HCT116 (cell line): ENCODE results near the gene ADCK1. TPM values are rescaled to one million over a fixed set of nuclear protein-coding genes. Genes with fewer than 3 reads are reported as not detected.

Source experiments
- ATAC-seq: fragments of 200-7000 bp; cut with Tn5 transposase; 2 replicates; pipeline ENCODE4 v1.9.1; 2020; ENCODE audit warnings: mild to moderate bottlenecking, moderate library complexity
- BruUV-seq: library from RNA; stranded (reverse); fragments of 400-500 nt; replicated peaks from 2 replicates; lab custom pipeline; 2021; lab: Mats Ljungman, UMichigan
- CTCF ChIA-PET: fragments of 300-600 bp; sonication (Branson Sonifier 250); formaldehyde crosslinking; loops from one replicate; lab custom pipeline; 2021; ENCODE audit warnings: antibody characterized with exemption; lab: Charles Lee
- POLR2A ChIA-PET: fragments of 300-600, 350-600 bp; sonication (Branson Sonifier 250); formaldehyde crosslinking; loops from one replicate; lab custom pipeline; 2021; ENCODE audit warnings: antibody characterized with exemption; lab: Charles Lee
- RAD21 ChIA-PET, 2 experiments: fragments of 300-600 bp; sonication (Branson Sonifier 250); formaldehyde crosslinking; loops; one replicate each; lab custom pipeline; 2023; ENCODE audit warnings: low total read pairs in 2 of 2; ENCODE audit not compliant: uncharacterized antibody in 2 of 2, unreplicated experiment in 2 of 2, low non-redundant PET in 1 of 2; lab: Charles Lee
- DNase-seq: peaks from one replicate; pipeline ENCODE4 v3.0.0-alpha.2; 2010; ENCODE audit warnings: low read depth, low spot score
- H2AFZ ChIP-seq: fragments of 200-600 bp; shearing (Covaris generic), sonication (generic); 2 replicates; pipeline ENCODE4 v1.6.1; 2017; ENCODE audit warnings: low read depth, mixed run types, mixed read lengths, antibody characterized with exemption, low read length; ENCODE audit not compliant: poor library complexity, severe bottlenecking
- H3K27ac ChIP-seq: 2 replicates; pipeline ENCODE4 v1.5.1; 2012; ENCODE audit warnings: low read depth, low read length
- H3K27me3 ChIP-seq: fragments of 200-600 bp; sonication (generic); 2 replicates; pipeline ENCODE4 v1.6.1; 2016; ENCODE audit warnings: mixed run types, low read length, mixed read lengths; ENCODE audit not compliant: insufficient read depth
- H3K36me3 ChIP-seq, 2 experiments: fragments of 200-500 bp in 1 of 2; fragments of 200-600 bp in 1 of 2; sonication (Bioruptor generic) in 1 of 2; sonication (generic) in 1 of 2; 2 replicates each; pipeline versions ENCODE4 v1.5.1 to v1.6.1; 2014 to 2016; ENCODE audit warnings: low read length in 2 of 2, inconsistent platforms in 1 of 2, mixed read lengths in 1 of 2, mixed run types in 1 of 2; ENCODE audit not compliant: insufficient read depth in 2 of 2, control insufficient read depth in 1 of 2
- H3K4me1 ChIP-seq, 2 experiments: fragments of 200-600 bp in 1 of 2; sonication (generic) in 1 of 2; 2 replicates each; pipeline versions ENCODE4 v1.5.1 to v1.6.1; 2012 to 2017; ENCODE audit warnings: low read length in 2 of 2, inconsistent platforms in 1 of 2, mild to moderate bottlenecking in 1 of 2, mixed read lengths in 1 of 2, mixed run types in 1 of 2, moderate library complexity in 1 of 2; ENCODE audit not compliant: insufficient read depth in 2 of 2, control insufficient read depth in 1 of 2
- H3K4me2 ChIP-seq: fragments of 200-600 bp; sonication (generic); 2 replicates; pipeline ENCODE4 v1.6.1; 2017; ENCODE audit warnings: mixed run types, low read length, mixed read lengths
- H3K4me3 ChIP-seq, 2 experiments: fragments of 200-600 bp in 1 of 2; sonication (generic) in 1 of 2; replicated peaks in 1 of 2; 2 replicates each; pipeline ENCODE4 v1.5.1; 2011 to 2016; ENCODE audit warnings: low read length in 2 of 2, control low read depth in 1 of 2, low read depth in 1 of 2, mild to moderate bottlenecking in 1 of 2, mixed read lengths in 1 of 2, mixed run types in 1 of 2
- H3K79me2 ChIP-seq: fragments of 200-600 bp; sonication (generic); 2 replicates; pipeline ENCODE4 v1.6.1; 2017; ENCODE audit warnings: mild to moderate bottlenecking, mixed run types, low read length, moderate library complexity, mixed read lengths; ENCODE audit not compliant: insufficient read depth
- H3K9ac ChIP-seq: fragments of 200-600 bp; sonication (generic); 2 replicates; pipeline ENCODE4 v1.6.1; 2016; ENCODE audit warnings: low read length, mixed read lengths
- H3K9me2 ChIP-seq: fragments of 200-600 bp; sonication (generic), shearing (Covaris generic); 2 replicates; pipeline ENCODE4 v1.6.1; 2017; ENCODE audit warnings: mixed run types, mild to moderate bottlenecking, moderate library complexity; ENCODE audit not compliant: insufficient read depth
- H3K9me3 ChIP-seq, 2 experiments: fragments of 200-500 bp in 1 of 2; fragments of 200-600 bp in 1 of 2; sonication (Bioruptor generic) in 1 of 2; sonication (generic) in 1 of 2; 2 replicates each; pipeline ENCODE4 v1.6.1; 2014 to 2017; ENCODE audit warnings: low read length in 2 of 2, mixed read lengths in 2 of 2, inconsistent platforms in 1 of 2, low read depth in 1 of 2, mild to moderate bottlenecking in 1 of 2, mixed run types in 1 of 2, moderate library complexity in 1 of 2; ENCODE audit not compliant: control insufficient read depth in 1 of 2, insufficient read depth in 1 of 2
- H4K20me1 ChIP-seq: fragments of 200-600 bp; sonication (generic), shearing (Covaris generic); 2 replicates; pipeline ENCODE4 v1.6.1; 2017; ENCODE audit warnings: mixed run types, mild to moderate bottlenecking, moderate library complexity; ENCODE audit not compliant: insufficient read depth
- ELF1 ChIP-seq: IDR thresholded peaks from 2 replicates; pipeline ENCODE4 v1.6.1; 2012; ENCODE audit warnings: low read depth, borderline replicate concordance
- EZH2 ChIP-seq: fragments of 200-600 bp; sonication (generic); IDR thresholded peaks from 2 replicates; pipeline ENCODE4 v1.6.1; 2017; ENCODE audit warnings: antibody characterized with exemption, mixed run types
- FOSL1 ChIP-seq: IDR thresholded peaks from 2 replicates; pipeline ENCODE4 v1.6.1; 2012; ENCODE audit warnings: low read depth
- POLR2A ChIP-seq: IDR thresholded peaks from 2 replicates; pipeline ENCODE4 v1.7.0; 2011; ENCODE audit warnings: borderline replicate concordance; ENCODE audit not compliant: insufficient read depth, insufficient read length; ENCODE audit errors: extremely low read depth
- POLR2AphosphoS5 ChIP-seq: IDR thresholded peaks from 2 replicates; pipeline ENCODE4 v1.6.1; 2011; ENCODE audit warnings: mild to moderate bottlenecking, low read depth, low read length, moderate library complexity
- SIN3A ChIP-seq: IDR thresholded peaks from 2 replicates; pipeline ENCODE4 v1.6.1; 2012; ENCODE audit warnings: low read depth
- SP1 ChIP-seq: IDR thresholded peaks from 2 replicates; pipeline ENCODE4 v1.6.1; 2012; ENCODE audit warnings: low read depth
- TCF7L2 ChIP-seq: IDR thresholded peaks from 2 replicates; pipeline ENCODE4 v1.7.0; 2011; ENCODE audit warnings: borderline replicate concordance, inconsistent platforms; ENCODE audit not compliant: insufficient read depth, insufficient read length; ENCODE audit errors: extremely low read depth
- YY1 ChIP-seq: IDR thresholded peaks from 2 replicates; pipeline ENCODE4 v1.6.1; 2011; ENCODE audit warnings: low read length, low read depth, moderate library complexity, mild to moderate bottlenecking; ENCODE audit not compliant: insufficient replicate concordance; ENCODE audit errors: extremely low read depth
- ZFX ChIP-seq: fragments of 450-650 bp; IDR thresholded peaks from 2 replicates; pipeline ENCODE4 v1.6.1; 2017
- intact Hi-C: fragments of 100-400 bp; cut with micrococcal nuclease; formaldehyde crosslinking; loops from 2 replicates; pipeline ENCODE4 v1.10.0; 2022
- total RNA-seq: library from RNA; stranded (reverse); gene quantifications from one replicate; pipeline ENCODE4 v1.2.1, GENCODE V29; 2021; ENCODE audit not compliant: unreplicated experiment

ADCK1 gene
- total RNA-seq, 1 experiment from 2014 or later, result 6.0 TPM

DNA sequence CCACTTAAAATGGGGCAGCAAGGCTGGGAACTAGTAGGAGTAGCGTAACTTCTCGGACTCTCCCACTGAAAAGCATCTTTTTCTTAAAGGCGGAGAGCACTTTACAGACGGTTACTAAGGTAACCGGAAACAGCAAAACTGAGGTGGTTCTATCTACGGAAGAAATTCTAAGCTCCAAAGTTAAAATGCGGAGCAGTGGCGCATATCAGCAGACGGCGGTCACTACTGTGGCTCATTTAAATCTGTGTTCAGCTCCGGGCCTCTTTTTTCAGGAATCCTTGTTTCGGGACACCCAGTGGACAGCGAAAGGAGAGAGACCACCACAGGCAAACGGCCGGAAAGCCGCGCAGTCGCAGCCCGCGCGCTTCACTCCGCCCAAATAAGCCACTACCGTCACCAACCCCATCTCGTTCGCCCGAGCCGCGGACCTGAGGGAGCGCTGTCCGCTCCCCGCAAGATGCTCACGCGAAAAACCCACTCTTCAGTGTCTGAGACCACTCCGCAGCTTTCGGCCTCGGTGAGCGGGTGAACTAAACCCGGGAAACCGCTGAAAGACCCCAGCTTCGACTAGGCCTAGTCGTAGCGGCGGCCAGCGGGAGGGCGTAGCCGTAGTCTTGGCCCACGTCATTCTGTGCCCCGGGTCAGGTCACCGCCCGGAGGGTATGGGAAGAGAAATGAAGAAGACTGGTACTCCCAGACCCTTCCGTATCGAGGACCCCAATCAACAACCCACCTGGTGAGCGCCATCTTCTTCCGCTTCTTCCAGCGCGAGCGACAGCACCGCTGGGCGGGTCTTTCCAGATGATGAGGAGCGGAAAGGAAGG lies 39.3 kb upstream of the ADCK1 start, which contains the start of gene SNW1:
Gene SNW1 (minus strand): TSS at position 776 of the 824 bp plus-strand sequence. CDS start 29 bp downstream, at position 747.
- ChIA-PET RAD21 (interaction anchor here in 1 of 2 experiments (0.6 kb wide), 1 partner anchor 293 kb away, joined by 4 read pairs; no protein-coding TSS in a partner anchor), POLR2A (interaction anchor here (1.1 kb wide), 1 partner anchor 9 kb away, joined by 3 read pairs; no protein-coding TSS in a partner anchor), CTCF (interaction anchor here (0.5 kb wide), 1 partner anchor 22 kb away, joined by 3 read pairs; no protein-coding TSS in a partner anchor)
- TF ChIP-seq POLR2A (peak; percentile 51), TCF7L2 (no peak), SIN3A (no peak), EZH2 (no peak), FOSL1 (no peak), YY1 (peak; percentile 95), ZFX (peak; percentile 96), POLR2AphosphoS5 (peak; percentile 79), ELF1 (0 out of 2 replicates have a peak, but pooled peaks have one; percentile 44), SP1 (no peak)
- peak within 1 kb of the TSS; percentile 76 for H3K27ac ChIP-seq
- no peaks in the 10 kb centered on the region for H3K9me3 ChIP-seq
- peaks cover 0 to 15% of the 10 kb centered on the region in 2 experiments; a peak in 3 of 4 replicates for H3K4me1 ChIP-seq
- H3K4me2 ChIP-seq, result peak within 1 kb of the TSS; percentile 89
- peak within 1 kb of the TSS; percentile 92 for H3K9ac ChIP-seq
- peak within 1 kb of the TSS; percentile 90 for H2AFZ ChIP-seq
- H3K4me3 ChIP-seq, result peak within 1 kb of the TSS; percentile 70 to 92
- H3K9me2 ChIP-seq, result no peaks in the 10 kb centered on the region
- BruUV-seq, result TSS peak; percentile 58
- no peaks in the 10 kb centered on the region for H3K27me3 ChIP-seq
- 0 out of 4 replicates have a peak, but pooled peaks cover 0 to 11% of the 10 kb centered on the region in 2 experiments for H3K36me3 ChIP-seq
- peak; percentile 90 for ATAC-seq
- peaks cover 7% of the 10 kb centered on the region; the same call in 1 of the 2 replicates for H4K20me1 ChIP-seq
- DNase-seq, result peak; percentile 83
- H3K79me2 ChIP-seq, result peaks cover 54% of the 10 kb centered on the region
- intact Hi-C loops, result loop anchor here (2.0 kb wide), 1 partner anchor 40 kb away; the partner anchor contains the start of gene ADCK1
